Measurements from ENCODE around the gene E2F4. TPM values are rescaled to one million over a fixed set of nuclear protein-coding genes. Genes with fewer than 3 reads are reported as not detected.
A peak's percentile ranks its signal among the peaks of the same experiment; 100 is the strongest.

E2F4 gene
- total and polyA plus RNA-seq, 2 of the 8 experiments (the other 6 are each of a cell fraction or from before 2014, with no cell fraction given) = 79.9 to 157 TPM

- peak overlapping the region; percentile 47 for H3K4ac ChIP-seq (replicated peaks; ENCODE audit: insufficient read length, low read depth, low read length)
- WGBS, 2 experiments (ENCODE audit: extremely low coverage in 1 of 2, insufficient coverage in 1 of 2, insufficient read length in 1 of 2, insufficient replicate concordance in 2 of 2, low coverage in 1 of 2, low lambda C conversion rate in 2 of 2, missing lambda C conversion rate in 1 of 2) = 23% methylated on average over 7 of the region's 8 CpGs; no CpG with 5 or more reads in 1 of the 2 experiments
- DNase-seq (ENCODE audit: low read depth in 1 of 2, low spot score in 2 of 2) = no peak
- H2BK15ac ChIP-seq (ENCODE audit: low read length) = no peak overlapping the region
- no peak overlapping the region for H2AK5ac ChIP-seq (ENCODE audit: low read depth, low read length)
- no peaks in the 10 kb centered on the region for H4K20me1 ChIP-seq (replicated peaks in 1 of 2; ENCODE audit: control insufficient read depth in 1 of 2, insufficient read depth in 2 of 2, low read length in 2 of 2)
- peak overlapping the region; percentile 85 for H3K27ac ChIP-seq (ENCODE audit: low read depth, low read length)
- no peak overlapping the region for H3K56ac ChIP-seq (replicated peaks; ENCODE audit: insufficient read length, low read depth, low read length)
- ChIA-PET CTCF (ENCODE audit: partially characterized antibody) (interaction anchor here (0.6 to 2.0 kb wide), 19 partner anchors 10 to 181 kb away, joined by 3 to 12 read pairs (median 4); partner anchors contain the start of genes B3GNT9, ELMO3 and TMEM208), POLR2A (ENCODE audit: partially characterized antibody) (interaction anchor here (0.7 to 6.8 kb wide), 13 partner anchors 11 to 180 kb away, joined by 3 to 111 read pairs (median 4); partner anchors contain the start of genes ELMO3, EXOC3L1 and TMEM208)
- H3K14ac ChIP-seq (ENCODE audit: insufficient read length) = no peak overlapping the region
- peak overlapping the region; percentile 82 for H4K5ac ChIP-seq (ENCODE audit: insufficient read length, low read depth, low read length)
- H3K18ac ChIP-seq (ENCODE audit: extremely low read depth, low read length) = peak overlapping the region; percentile 89
- H4K91ac ChIP-seq (replicated peaks; ENCODE audit: insufficient read length, low read length) = peak overlapping the region; percentile 85
- no peaks in the 10 kb centered on the region for H3K9me3 ChIP-seq (ENCODE audit: insufficient read depth in 2 of 2, low read depth in 1 of 2, low read length in 1 of 2)
- peaks cover 16% of the 10 kb centered on the region for H3K79me1 ChIP-seq (ENCODE audit: low read depth, low read length)
- H3K27me3 ChIP-seq (replicated peaks in 1 of 4; ENCODE audit: control insufficient read depth in 3 of 4, extremely low read depth in 1 of 4, insufficient read depth in 3 of 4, low read length in 3 of 4) = peaks cover 0 to 21% (median 13%) of the 10 kb centered on the region in 4 experiments; a peak in 5 of 7 replicates
- no peak overlapping the region; the same call in 1 of the 2 replicates for H2BK12ac ChIP-seq (ENCODE audit: low read depth, low read length)
- peak overlapping the region; percentile 96 for H2BK5ac ChIP-seq (ENCODE audit: low read depth, low read length)
- no peak overlapping the region for H2AFZ ChIP-seq (ENCODE audit: low read length)
- FAIRE-seq = no peak
- H3K4me3 ChIP-seq (ENCODE audit: extremely low read depth in 1 of 4, insufficient read depth in 2 of 4, low read depth in 3 of 4, low read length in 4 of 4) = peak overlapping the region; percentile 67 to 87 (median 70)
- no peak overlapping the region for H2BK120ac ChIP-seq (replicated peaks; ENCODE audit: low read depth, low read length)
- peak overlapping the region; percentile 92 to 95 for H3K4me2 ChIP-seq (ENCODE audit: insufficient read depth in 1 of 2, low read depth in 2 of 2, low read length in 2 of 2)
- peak overlapping the region; percentile 75 for H4K8ac ChIP-seq (ENCODE audit: extremely low read depth, insufficient read depth, low read length)
- H3K36me3 ChIP-seq (ENCODE audit: control insufficient read depth in 2 of 4, insufficient read depth in 4 of 4, low read length in 3 of 4) = no peaks in the 10 kb centered on the region
- peaks cover 16 to 37% (median 17%) of the 10 kb centered on the region in 4 experiments for H3K4me1 ChIP-seq (replicated peaks in 1 of 4; ENCODE audit: control insufficient read depth in 3 of 4, insufficient read depth in 4 of 4, low read length in 3 of 4)
- H2BK20ac ChIP-seq (ENCODE audit: low read length) = no peak overlapping the region
- no peak overlapping the region for H3K23ac ChIP-seq (ENCODE audit: insufficient read length)
- peak overlapping the region in 3 of 4 experiments; percentile 52 to 56 (median 55); a peak in 5 of 7 replicates for H3K9ac ChIP-seq (replicated peaks in 1 of 4; ENCODE audit: extremely low read depth in 1 of 4, low read depth in 3 of 4, low read length in 3 of 4)
- H3K79me2 ChIP-seq (ENCODE audit: control insufficient read depth in 1 of 2, insufficient read depth in 2 of 2, low read length in 2 of 2) = peaks cover 0 to 21% of the 10 kb centered on the region in 2 experiments; a peak in 2 of 4 replicates
- H3K23me2 ChIP-seq (ENCODE audit: low read depth, low read length) = peaks cover 12% of the 10 kb centered on the region; the same call in 1 of the 2 replicates
- no peak for TF ChIP-seq E2F6 (IDR thresholded peaks at IDR 0.05)
- TF ChIP-seq CTBP2 (IDR thresholded peaks at IDR 0.05; ENCODE audit: borderline replicate concordance, insufficient read depth, insufficient read length, low read length) = no peak
- no peak for TF ChIP-seq KDM4A (IDR thresholded peaks at IDR 0.05; ENCODE audit: low read depth, low read length, severe bottlenecking)
- no peak for TF ChIP-seq TBP (IDR thresholded peaks at IDR 0.05; ENCODE audit: low read depth, low read length)
- no peak for TF ChIP-seq SUZ12 (IDR thresholded peaks at IDR 0.05; ENCODE audit: low read length)
- TF ChIP-seq BCL11A (IDR thresholded peaks at IDR 0.05; ENCODE audit: low read depth in 2 of 2, low read length in 2 of 2) = no peak
- no peak for TF ChIP-seq POLR2AphosphoS5 (IDR thresholded peaks at IDR 0.05; ENCODE audit: low read depth, low read length)
- TF ChIP-seq CREB1 (IDR thresholded peaks at IDR 0.05) = no peak
- TF ChIP-seq HDAC2 (IDR thresholded peaks at IDR 0.05; ENCODE audit: borderline replicate concordance in 1 of 2, low read depth in 2 of 2, low read length in 2 of 2) = no peak
- TF ChIP-seq SIRT6 (IDR thresholded peaks at IDR 0.05; ENCODE audit: low read length) = no peak
- TF ChIP-seq ZNF274 (IDR thresholded peaks at IDR 0.05; ENCODE audit: borderline replicate concordance, extremely low read depth, low read length) = no peak
Observed at GRCh38 chr16:67245674-67246080, 53.7 kb downstream of the E2F4 start.
